ENCODE results near the gene FAF1.

The FAF1 gene

DNA sequence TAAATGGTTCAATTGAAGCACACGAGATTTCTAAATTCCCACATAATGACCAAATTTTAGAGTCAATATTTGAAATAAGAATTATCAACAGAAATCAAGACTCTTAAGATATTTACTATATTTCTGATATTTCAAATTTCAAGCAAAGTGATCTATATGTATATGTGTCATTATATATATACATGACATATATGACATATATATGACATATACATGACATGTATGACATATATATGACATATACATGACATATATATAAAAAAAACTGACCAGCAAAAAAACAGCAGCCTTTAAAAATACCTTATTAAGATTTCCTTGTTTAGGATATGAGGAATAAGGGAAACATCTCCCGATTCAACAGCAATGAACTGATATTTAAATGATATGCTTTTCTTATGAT lies 266.2 kb downstream of the FAF1 start:
- no peak for DNase-seq

DNA sequence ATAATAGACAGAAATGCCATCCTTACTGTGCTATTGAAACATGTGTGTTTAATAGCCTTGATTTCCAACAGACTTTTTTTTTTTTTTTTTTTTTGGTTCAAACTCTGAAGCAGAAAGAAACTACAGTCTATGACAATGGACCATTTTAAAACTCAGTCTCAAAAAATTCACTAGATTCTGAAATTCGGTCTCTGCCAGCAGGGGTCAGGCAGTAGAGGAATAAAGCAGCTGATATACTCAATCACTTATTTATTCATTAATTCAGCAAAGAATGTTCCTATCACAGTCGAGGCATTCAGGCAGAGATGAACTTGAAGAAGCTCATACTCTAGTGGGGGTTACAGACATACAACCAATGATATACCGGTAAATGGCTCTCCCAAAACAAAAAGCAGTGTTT lies 275.9 kb downstream of the FAF1 start:
- no peak for DNase-seq

DNA sequence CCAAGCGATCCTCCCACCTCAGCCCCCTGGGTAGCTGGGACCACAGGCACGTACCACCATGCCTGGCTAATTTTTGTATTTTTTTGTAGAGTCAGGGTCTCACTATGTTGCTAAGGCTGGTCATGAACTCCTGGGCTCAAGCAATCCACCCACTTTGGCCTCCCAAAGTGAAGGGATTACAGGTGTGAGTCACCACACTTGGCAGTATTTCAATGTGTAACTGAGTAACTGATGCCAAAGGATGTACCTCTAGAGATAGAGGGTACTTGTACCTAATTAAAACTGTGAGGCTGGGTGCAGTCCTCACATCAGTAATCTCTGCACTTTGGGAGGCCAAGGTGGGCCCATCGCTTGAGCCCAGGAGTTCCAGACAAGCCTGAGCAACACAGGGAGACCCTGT lies 278.1 kb downstream of the FAF1 start:
- no peak for DNase-seq

DNA sequence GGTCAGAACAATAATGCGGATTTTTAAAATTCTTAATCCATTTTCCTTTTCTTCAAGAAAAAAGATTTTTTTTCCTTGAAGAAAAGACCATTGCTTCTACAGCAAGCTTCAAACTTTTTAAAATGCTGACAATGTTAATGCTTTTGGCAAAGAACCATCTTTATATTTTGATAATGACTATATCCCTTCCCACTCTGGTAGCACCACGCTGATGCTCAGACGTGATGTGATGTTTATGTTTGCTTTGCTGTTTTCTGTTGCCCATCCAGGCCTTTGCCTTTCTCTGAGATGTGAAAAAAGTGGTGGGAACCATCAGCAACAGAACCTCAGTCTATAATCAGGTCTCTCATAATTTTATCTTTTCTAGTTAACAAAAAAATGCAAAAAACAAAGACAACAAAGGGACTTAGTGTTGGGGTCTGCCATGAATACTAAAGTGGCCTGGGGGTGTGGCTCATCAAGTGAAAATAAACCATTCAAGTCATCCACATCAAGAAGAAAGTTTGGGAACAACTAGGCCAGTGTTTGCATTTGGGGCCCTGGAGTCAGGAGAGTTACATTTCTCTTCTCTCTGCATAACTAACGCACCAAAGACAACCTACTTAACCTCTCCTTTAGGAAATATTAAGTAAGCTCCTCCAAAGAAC lies 292.2 kb downstream of the FAF1 start:
- DNase-seq, result no peak

GRCh38 chr1:50667272-50667671 lies 292.8 kb downstream of the FAF1 start:
- DNase-seq, result no peak

- DNase-seq, result no peak
Observed at GRCh38 chr1:50666849-50667248, 293.2 kb downstream of the FAF1 start.

- DNase-seq, result no peak
Observed at GRCh38 chr1:50665413-50665812, 294.7 kb downstream of the FAF1 start.

- DNase-seq, result no peak
Observed at GRCh38 chr1:50661626-50662025, 298.4 kb downstream of the FAF1 start.

DNA sequence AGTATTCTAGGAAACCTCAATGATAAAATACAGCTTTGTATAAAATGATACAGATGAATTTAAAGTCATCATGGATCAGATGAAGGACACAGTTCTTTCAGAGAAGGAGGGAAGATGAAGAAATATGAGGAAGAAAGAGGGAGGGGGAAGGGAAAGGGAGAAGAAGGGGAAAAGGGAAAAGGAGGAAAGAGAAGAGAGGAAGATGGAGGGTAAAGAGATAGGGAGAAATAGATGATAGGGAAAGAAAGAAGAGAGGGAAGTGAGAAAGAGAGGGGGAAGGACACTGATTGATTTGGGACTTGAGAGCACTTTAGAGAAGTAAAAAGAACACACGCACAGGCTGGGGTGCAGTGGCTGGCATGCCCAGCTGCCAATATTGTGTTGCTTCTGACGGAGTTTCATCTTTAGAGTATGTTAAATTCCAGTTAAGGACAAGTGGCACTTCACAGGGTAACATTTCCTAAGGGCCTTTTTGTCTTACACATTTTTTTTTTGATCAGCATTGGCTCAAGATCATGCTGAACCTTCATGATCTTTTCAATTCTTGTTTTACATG lies 300.9 kb downstream of the FAF1 start:
- DNase-seq, result no peak

GRCh38 chr1:50658459-50659076 lies 301.5 kb downstream of the FAF1 start:
- no peak for DNase-seq

GRCh38 chr1:50656931-50657330 lies 303.1 kb downstream of the FAF1 start:
- no peak for DNase-seq

GRCh38 chr1:50651476-50652263 lies 308.4 kb downstream of the FAF1 start:
- no peak for DNase-seq

GRCh38 chr1:50646526-50646925 lies 313.5 kb downstream of the FAF1 start:
- DNase-seq, result no peak

GRCh38 chr1:50645139-50645538 lies 314.9 kb downstream of the FAF1 start:
- no peak for DNase-seq

- DNase-seq, result no peak
Observed at GRCh38 chr1:50644447-50645105, 315.5 kb downstream of the FAF1 start.

GRCh38 chr1:50637460-50637859 lies 322.6 kb downstream of the FAF1 start:
- no peak for DNase-seq

- no peak for DNase-seq
Observed at GRCh38 chr1:50634251-50634650, 325.8 kb downstream of the FAF1 start.

DNA sequence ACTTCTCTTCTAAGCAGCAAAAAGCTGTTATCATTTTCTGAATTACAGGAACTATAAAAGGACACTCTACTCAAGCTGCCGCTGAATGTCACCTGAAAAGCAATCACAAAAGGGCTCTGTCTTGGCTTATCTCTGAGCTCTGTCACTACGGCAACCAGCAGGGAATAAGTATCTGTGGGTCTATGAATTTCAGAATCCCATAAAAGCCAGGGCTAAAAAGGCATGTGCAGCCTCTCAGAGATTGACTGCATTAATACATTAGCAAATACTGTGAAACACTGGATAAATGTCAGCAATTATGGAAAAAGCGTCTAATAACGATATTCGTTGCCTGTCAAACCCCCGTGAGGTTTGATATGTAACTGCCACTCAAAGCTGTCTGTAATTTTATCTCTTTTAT lies 326.6 kb downstream of the FAF1 start:
- no peak for DNase-seq

- DNase-seq, result no peak
Observed at GRCh38 chr1:50631161-50631560, 328.9 kb downstream of the FAF1 start.

DNA sequence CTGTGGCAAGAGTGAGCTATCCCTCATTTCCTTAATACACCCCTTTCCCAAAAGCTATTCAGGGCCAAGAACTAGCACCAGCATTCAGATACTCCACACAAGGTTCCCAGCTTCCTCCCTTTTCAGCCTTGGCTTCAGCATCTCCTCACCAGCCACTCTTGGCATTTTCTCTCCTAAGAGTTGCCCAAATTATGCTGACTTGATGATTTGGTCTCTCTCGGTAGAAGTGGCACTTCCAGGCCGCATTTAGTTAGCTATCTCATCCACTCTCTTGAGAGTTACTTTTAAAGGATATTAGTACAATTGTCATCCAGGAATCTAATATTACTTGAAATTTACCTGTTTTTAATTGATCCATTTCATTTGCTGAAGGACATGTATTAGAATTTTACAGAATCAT lies 337.8 kb downstream of the FAF1 start:
- DNase-seq, result no peak

DNA sequence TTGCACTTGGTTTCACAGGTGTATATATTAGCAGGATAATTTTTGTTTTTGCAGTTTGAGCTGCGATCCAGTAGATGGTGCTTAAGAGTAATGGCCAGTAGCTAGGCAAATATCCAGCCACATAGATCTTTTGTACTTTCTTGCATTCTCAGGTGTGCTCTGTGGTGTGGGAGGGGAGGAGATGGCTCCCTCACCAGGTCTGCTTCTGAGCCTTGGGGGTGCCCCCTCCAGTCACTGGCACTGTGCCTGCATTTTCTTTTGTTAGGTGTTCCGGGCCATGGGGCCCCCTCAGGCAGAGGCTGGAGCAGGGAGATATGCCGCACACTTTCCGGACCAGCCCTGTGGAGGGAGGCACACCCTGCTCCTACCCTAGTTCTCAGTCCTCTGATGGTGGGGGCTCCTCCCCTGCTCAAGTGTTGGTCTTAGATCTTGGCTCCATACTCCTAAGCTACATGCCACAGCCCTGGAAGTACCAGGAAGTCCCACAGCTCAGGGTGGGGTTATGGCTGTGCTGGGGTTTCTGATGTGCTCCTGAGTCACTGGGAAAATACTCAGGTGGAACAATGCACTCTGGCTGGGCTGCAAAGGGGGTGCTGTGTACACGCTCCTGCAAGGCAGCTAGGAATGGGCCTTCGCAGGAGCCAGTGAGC lies 339.3 kb downstream of the FAF1 start:
- no peak for DNase-seq

- no peak for DNase-seq
Observed at GRCh38 chr1:50615036-50615750, 344.9 kb downstream of the FAF1 start.
